Fibroblast of skin of right biceps (primary cell): ENCODE data around the gene MYO9B.
A peak's percentile ranks its signal among the peaks of the same experiment; 100 is the strongest.
"Not testable (repeated sequence)": the region's sequence is repeated elsewhere in the genome, so short reads cannot be mapped to it uniquely, and the experiment has no call there.

ENCODE experiments used
- DNase-seq: peaks from one replicate; pipeline ENCODE4 v3.0.0-alpha.2; 2013

MYO9B gene

DNA sequence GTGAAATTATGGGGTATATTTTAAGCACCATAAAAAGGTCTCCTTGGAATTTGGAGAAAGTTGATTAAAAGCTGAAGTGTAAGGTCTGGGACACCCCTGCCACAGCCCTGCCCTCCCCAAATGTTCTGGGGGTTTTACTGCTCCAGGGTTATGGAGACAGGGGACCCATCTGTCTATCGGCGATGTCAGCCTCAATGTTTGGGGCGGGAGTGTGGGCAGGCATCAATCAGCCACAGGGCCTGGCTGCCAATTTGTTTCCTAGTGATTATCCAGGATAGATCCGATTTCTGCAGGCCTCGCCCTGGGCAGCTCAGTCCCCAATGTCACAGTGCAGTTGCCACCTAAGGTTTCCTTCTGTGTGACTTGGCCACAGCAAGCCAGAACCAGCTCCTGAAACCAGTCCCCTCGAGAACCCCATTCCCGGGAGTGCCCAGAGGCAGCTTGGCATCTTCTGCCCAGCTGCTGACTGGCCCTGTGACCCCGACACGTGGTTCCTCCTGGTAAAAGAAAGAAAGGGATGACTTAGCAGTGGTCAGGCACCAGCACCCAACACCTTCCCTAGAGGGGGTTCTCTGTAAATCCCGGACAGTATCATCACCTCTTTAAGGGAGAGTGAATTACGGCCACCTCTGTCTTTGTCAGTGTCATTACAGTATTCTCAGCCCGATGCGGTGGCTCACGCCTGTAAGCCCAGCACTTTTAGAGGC, 41.6 kb downstream of the MYO9B start:
- DNase-seq, result no peak

GRCh38 chr19:17118957-17119356, 43.4 kb downstream of the MYO9B start:
- DNase-seq, result no peak

GRCh38 chr19:17121736-17122293, 46.2 kb downstream of the MYO9B start:
- peak; percentile 60 for DNase-seq

- no peak for DNase-seq
Measured at GRCh38 chr19:17123041-17123440, 47.5 kb downstream of the MYO9B start.

GRCh38 chr19:17124025-17124424, 48.4 kb downstream of the MYO9B start:
- no peak for DNase-seq

DNA sequence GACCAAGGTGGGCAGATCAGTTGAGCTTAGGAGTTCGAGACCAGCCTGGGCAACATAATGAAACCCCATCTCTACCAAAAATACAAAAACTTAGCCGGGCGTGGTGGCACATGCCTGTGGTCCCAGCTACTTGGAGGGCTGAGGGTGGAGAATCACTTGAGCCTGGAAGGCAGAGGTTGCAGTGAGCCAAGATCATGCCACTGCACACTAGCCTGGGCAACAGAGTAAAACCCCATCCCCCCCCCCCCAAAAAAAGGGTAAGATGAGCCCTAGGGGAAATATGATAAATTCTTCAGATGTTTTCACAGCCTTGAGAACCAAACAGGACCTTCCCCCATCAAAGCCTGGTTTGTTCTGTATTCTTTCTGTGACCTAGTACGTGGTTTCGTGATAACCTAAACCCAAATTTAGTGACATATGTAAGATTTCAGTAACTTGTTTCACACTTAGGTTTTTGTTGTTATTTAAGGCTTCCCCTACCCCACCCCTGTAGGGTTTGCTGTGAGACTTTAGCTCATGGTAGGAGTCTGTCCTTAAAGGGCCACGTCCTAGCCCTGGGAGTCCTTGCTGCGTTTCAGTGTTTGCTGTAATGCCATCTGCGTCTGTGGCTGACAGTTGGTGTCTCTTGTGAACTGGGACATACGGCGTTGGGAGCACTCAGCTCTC, 49.6 kb downstream of the MYO9B start:
- peak; percentile 56 for DNase-seq

DNA sequence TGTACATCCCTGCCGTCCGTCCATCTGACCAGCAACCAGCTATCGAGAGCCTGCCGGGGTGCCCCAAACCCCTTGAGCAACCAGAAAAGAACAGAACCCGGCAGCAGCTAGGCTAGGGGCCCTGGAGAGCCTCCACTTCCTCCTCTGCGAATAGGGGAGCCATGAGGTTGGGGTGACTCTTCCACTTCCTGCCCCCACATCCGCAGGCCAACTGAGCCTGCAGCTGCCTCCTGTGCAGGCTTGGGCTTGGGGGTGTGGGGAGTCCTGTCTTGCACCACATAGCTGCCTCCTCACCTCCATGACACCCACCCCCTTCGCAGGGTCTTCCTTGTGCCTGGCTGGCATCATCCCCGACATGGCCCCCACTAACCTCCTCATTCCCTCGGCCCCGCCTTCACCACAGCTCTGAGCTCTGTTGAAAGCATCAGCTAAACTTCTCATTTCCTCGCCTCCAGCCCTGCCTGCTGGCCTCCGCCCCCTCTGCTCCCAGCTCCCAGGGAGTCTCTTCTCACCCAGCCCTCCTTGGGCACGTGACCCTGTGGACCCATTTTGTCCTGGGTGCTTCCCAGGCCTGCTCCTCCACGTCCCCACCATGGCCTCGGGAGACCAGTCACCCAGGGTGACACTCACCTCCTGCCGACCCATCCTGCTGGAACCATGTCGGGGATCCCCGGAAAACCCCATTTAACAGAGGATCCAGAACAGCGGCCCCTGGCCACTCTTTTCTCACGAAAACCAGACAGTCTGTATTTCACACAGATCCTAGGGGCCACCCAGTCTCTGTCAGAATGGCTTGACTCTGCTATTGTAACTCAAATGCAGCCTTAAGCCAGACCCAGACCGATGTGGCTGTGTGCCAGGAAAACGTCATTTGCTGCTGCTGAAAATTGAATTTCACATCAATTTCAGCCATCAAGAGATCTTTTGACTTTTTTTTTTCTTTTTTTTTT, 50.4 kb downstream of the MYO9B start:
- no peak for DNase-seq

- no peak for DNase-seq
Measured at GRCh38 chr19:17127671-17128070, 52.1 kb downstream of the MYO9B start.

GRCh38 chr19:17128403-17128802, 52.8 kb downstream of the MYO9B start:
- DNase-seq, result no peak

DNA sequence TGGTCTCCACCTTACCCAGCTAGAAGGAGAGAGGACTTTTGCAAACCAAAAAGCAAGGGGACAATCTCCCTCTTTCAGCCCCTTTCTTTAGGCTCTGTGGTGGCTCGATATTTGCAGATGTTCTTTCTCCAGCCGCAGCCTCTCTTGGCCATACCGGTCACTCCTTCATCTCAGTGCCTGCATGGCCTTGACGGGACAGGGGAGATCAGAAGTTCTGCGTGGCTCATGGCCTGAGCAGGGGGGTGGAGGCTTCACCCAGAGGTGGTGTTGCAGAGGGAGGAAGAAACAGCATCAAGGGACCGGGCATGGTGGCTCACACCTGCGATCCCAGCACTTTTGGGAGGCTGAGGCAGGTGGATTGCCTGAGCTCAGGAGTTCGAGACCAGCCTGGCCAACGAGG, 53.2 kb downstream of the MYO9B start:
- DNase-seq, result no peak

DNA sequence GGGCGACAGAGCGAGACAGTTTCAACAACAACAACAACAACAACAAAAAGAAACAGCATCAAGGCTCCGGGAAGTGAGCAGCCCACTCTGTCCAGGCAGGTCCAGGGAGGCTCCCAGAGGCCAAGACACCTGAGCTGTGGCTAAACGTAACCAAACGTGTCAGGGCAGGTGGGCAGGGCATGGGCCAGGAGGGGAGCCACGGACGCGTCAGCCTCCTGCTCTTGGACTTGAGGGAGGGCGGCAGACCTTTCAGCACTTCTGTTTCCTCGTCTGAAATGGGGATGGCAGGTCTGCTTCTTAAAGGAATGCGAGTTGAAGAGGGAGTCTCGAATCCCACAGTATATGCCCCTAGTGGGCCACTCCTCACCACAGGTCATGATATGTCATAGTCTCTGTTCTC, 53.8 kb downstream of the MYO9B start:
- no peak for DNase-seq

GRCh38 chr19:17135001-17135853, 59.6 kb downstream of the MYO9B start:
- peak; percentile 99 for DNase-seq

GRCh38 chr19:17136021-17136420, 60.4 kb downstream of the MYO9B start:
- DNase-seq, result no peak

DNA sequence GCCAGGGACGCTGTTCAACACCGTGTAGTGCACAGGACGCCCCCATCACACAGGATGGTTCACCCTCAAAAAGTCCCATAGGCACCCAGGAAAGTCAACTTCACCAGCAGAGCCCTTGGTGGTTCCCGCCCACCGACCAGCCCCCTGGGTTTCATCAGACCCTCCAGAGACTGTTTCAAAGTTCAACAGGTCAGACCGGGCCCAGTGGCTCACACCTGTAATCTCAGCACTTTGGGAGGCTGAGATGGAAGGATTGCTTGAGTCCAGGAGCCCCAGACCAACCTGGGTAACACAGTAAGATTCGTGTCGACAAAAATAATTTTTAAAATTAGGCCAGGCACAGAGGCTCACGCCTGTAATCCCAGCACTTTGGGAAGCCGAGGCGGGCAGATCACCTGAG, 61.0 kb downstream of the MYO9B start:
- no peak for DNase-seq

DNA sequence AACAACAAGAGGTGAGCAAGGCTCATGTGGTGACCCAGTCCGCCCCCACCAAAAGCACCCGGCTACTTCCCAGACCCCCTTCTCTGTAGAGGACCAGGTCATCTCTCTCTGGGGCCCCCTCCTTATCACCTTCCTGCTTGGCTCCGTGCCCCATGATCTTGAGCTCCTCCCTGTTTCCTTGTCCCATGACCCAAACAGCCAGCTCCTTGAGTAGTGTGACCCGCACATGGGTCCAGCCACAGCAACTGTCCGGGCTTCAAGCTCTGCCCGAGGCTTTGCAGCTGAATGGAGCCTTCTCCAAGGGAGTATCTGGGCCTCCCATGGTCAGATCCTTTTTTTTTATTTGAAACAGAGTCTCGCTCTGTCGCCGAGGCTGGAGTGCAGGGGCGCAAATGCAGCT, 61.8 kb downstream of the MYO9B start:
- DNase-seq, result no peak

GRCh38 chr19:17138052-17138846, 62.7 kb downstream of the MYO9B start:
- not testable (repeated sequence) for DNase-seq

DNA sequence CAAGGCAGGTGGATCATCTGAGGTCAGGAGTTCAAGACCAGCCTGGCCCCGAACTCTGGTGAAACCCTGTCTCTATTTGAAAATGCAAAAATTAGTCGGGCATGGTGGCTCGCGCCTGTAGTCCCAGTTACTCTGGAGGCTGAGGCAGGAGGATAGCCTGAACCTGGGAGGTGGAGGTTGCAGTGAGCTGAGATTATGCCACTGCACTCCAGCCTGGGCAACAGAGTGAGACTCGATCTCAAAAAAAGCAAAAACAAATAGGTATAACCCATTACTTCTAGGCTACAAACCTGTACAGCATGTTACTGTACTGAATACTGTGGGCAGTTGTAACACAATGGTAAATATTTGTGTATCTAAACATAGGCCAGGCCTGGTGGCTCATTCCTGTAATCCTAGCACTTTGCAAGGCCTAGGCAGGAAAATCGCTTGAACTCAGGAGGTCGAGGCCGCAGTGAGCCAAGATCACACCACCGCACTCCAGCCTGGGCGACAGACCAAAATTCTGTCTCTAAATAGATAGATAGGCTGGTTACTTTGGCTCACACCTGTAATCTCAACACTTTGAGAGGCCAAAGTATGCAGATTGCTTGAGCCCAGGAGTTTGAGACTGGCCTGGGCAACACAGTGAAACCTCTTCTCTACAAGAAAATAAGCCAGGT, 63.5 kb downstream of the MYO9B start:
- no peak for DNase-seq

GRCh38 chr19:17144771-17145170, 69.2 kb downstream of the MYO9B start:
- DNase-seq, result peak; percentile 36

DNA sequence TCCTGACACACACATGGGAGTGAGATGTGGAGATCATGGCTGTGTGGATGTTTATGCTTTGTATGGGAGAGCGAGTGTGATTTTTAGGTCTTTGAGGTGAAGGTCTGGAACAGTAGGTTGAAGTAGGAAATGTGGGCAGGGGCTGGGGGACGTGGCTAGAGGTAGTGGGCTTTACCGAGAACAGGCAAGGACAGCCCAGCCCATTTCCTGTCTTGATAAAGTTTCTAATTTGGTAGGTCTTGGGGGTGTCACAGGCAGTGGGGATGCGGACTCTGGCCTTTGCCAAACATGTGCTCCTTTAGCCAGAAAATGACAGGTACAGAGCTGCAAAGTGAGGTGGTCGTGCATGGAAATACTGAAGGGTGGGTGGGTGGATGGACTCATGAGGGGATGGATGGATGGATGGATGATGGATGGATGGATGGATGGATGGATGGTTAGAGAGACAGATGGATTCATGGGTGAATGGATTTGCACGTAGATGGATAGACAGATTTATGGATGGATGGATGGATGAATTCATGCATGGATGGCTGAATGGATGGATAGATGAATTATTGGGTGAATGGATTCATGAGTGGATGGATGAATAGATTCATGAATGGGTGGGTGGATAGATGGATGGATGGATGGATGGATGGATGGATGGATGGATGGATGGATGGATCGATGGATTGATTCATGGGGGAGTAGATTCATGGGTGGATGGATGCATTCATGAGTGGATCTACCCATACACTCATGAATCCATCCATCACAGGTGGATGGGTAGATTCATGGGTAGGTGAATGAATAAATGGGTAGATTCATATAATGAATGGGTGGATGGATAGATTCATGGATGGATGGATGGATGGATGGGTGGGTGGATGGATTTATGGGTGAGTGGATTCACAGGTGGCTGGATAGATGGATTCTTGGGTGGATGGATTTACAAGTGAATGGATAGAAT, 70.2 kb downstream of the MYO9B start:
- DNase-seq, result no peak

DNA sequence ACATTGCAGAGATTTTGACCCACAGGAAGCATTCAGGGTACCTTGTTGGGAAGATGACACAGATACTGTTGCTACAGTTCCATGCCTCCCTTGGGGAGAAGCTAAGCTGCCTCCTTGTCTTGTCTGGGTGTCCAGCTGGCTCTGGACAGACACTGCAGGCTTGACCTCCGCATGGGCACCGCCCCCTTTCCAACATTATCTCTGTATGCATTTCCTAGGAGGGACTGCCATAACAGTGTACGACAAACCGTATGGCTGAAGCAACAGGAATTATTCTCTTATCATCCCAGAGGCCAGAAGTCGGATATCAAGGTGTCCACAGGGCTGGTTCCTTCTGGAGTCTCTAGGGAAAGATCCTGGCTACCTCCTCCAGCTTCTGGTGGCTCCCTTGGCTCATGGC, 72.6 kb downstream of the MYO9B start:
- DNase-seq, result no peak
